Superior temporal gyrus (tissue), 1 donor: ENCODE measurements around the gene CLSTN1.
"Not testable (repeated sequence)": the region's sequence is repeated elsewhere in the genome, so short reads cannot be mapped to it uniquely, and the experiment has no call there.

Source experiments
- DNase-seq: peaks from one replicate; pipeline ENCODE4 v3.0.0-alpha.2; 2016; ENCODE audit errors: extremely low spot score

Gene CLSTN1

DNA sequence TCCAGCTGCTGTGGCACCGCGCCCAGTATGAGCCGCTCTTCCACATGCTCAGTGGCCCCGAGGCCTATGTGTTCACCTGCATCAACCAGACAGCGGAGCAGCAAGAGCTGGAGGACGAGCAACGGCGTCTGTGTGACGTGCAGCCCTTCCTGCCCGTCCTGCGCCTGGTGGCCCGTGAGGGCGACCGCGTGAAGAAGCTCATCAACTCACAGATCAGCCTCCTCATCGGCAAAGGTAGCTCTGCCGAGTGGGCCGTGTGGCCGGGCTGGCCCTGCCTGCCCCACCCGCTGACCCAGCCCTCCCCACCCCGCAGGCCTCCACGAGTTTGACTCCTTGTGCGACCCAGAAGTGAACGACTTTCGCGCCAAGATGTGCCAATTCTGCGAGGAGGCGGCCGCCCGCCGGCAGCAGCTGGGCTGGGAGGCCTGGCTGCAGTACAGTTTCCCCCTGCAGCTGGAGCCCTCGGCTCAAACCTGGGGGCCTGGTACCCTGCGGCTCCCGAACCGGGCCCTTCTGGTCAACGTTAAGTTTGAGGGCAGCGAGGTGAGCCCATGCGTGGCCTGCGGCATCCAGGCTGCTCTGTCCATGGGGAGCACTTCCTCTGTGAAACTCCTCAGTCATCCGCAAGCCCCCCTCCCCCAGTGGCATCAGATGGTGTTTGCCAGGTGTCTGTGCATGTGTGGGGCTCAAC lies 108.1 kb downstream of the CLSTN1 start:
- no peak for DNase-seq

DNA sequence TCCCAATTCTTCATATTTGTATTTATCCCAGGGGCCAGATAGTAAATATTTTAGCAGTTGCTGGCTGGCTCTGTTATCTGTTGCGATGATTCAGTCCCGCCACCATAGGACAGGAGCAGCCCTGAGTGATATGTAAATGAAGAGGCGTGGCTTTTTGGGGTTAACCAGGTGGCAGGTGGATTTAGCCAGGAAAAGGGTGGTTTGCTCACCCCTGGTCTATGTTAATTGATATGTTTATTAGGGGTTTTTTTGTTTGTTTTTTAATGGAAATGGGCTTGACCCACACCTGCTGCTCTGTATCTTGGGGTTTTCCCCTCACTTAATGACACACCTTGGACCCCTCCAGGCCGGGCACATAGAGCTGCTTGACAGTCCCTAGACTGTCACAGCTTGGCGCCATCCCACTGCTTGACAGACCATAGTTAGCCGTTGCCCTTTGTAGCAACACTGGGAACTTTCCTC lies 109.5 kb downstream of the CLSTN1 start:
- no peak for DNase-seq

- DNase-seq: not testable (repeated sequence)
These were observed 111.0 kb downstream of the CLSTN1 start for GRCh38 chr1:9712767-9713166.

DNA sequence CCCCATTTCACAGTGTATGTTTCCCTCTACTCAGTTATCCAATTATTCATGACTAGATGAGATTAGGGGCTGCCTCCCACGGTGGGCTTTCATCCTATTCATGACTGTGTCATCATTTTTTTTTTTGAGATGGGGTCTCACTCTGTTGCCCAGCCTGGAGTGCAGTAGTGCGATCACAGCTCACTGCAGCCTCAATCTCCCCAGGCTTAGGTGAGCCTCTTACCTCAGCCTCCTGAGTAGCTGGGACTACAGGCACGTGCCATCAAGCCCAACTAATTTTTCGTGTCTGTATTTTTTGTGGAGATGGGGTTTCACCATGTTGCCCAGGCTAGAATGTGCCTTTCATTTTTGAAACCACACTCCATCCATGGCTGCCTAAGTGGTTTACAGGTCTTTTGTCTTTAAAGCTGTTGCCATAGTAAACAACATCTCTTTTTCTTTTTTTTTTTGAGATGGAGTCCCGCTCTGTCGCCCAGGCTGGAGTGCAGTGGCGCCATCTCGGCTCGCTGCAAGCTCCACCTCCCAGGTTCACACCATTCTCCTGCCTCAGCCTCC lies 112.2 kb downstream of the CLSTN1 start:
- DNase-seq: no peak

DNA sequence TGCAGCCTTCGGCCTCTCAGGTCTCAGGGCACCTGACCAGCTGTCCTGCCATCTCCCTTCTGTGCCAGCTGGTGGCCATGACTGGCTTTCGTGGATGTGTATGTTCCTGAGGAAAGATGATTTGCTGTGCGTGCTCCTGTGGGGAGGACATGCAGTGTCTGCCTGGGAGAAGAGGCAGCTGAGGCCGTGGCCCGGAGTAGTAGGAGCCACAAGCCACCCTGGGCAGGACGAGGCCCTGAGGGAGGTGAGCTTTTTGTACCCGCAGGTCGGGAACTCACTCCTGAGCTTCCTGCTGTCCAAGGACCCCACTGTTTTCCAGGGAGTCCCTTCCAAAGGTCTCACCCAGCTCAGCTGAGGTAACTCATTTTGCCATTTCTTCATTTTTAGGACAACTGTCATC lies 113.7 kb downstream of the CLSTN1 start:
- DNase-seq: no peak

DNA sequence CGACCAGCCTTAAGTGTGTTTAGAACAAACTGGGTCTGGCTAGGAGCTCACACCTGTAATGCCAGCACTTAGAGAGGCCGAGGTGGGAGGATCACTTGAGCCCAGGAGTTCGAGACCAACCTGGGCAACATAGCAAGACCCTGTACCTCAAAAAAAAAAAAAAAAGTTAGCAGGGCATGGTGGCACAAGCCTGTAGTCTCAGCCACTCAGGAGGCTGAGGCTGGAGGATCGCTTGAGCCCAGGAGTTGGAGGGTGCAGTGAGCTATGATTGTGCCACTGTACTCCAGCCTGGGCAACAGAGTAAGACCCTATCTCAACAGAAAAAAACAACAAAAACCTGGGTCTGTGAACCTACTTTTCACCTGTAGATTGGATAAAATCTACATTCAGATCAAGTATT lies 117.6 kb downstream of the CLSTN1 start:
- no peak for DNase-seq

- DNase-seq: no peak
These were observed 118.2 kb downstream of the CLSTN1 start for GRCh38 chr1:9705337-9706093.

DNA sequence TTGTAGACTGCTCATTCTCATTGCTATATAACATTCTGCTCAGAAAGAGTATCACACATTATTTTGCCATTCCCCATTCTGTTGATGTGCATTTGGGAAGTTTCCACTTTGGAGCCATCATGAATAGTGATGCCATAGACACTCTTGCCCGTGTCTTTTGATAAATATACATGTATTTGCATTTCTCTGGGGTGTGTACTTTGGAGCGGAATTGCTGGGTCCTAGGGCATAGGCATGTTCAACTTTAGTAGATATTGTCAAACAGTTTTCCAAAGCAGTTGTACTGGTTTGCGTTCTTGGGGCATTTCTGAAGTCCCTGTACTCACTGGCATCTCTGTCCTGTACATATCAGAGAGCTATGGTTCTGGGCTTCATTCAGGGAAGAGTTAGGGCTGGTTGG lies 120.1 kb downstream of the CLSTN1 start:
- DNase-seq: no peak

- DNase-seq: no peak
These were observed 120.6 kb downstream of the CLSTN1 start for GRCh38 chr1:9703165-9703509.

GRCh38 chr1:9701665-9702064 lies 122.1 kb downstream of the CLSTN1 start:
- no peak for DNase-seq

DNA sequence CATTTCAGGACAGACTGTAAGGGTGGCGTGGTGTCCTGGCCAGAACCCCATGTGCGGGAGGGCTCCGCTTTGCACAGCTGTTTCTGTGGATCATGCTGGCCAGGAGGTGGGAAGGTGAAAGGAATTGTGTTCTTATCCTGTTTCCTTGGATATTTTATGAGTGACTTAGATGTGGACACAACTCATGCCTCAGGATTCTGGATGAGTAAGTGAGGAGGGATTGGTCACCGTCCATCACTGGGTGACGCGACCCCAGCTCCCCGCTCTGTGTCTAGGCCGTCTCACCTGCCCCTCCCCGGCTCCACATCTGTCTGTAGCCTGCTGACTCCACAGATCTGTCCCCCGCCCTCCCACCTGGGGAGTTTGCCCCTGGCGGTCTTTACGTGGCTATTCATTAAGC lies 123.4 kb downstream of the CLSTN1 start:
- no peak for DNase-seq

DNA sequence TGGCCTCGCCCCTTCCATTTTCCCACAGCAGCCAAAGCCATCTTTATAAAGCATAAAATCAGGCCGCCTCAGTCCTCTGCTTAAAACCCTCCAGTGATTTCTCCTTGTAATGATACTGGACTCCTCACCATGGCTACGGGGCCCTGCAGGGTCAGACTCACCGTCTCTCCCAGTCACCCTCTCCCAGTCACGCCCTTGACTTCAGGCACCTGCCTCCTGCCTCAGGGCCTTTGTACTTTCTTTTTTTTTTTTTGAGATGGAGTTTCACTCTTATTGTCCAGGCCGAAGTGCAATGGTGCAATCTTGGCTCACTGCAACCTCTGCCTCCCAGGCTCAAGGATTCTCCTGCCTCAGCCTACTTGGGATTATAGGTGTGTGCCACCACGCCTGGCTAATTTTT lies 124.4 kb downstream of the CLSTN1 start:
- no peak for DNase-seq

DNA sequence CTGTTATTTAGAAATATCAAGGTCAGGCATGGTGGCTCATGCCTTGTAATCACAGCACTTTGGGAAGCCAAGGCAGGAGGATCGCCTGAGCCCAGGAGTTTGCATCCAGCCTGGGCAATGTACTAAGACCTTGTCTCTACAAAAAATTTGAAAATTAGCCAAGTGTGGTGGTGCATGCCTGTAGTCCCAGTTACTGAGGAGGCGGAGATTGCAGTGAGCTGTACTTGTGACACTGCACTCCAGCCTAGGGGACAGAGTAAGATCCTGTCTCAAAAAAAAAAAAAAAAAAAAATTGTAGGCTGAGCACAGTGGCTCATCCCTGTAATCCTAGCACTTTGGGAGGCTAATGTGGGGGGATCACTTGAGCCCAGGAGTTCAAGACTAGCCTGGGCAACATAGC lies 127.0 kb downstream of the CLSTN1 start:
- DNase-seq: no peak

- DNase-seq: no peak
These were observed 132.1 kb downstream of the CLSTN1 start for GRCh38 chr1:9691691-9692090.

- DNase-seq: no peak
These were observed 132.7 kb downstream of the CLSTN1 start for GRCh38 chr1:9691108-9691445.

GRCh38 chr1:9690440-9691107 lies 133.2 kb downstream of the CLSTN1 start:
- no peak for DNase-seq

DNA sequence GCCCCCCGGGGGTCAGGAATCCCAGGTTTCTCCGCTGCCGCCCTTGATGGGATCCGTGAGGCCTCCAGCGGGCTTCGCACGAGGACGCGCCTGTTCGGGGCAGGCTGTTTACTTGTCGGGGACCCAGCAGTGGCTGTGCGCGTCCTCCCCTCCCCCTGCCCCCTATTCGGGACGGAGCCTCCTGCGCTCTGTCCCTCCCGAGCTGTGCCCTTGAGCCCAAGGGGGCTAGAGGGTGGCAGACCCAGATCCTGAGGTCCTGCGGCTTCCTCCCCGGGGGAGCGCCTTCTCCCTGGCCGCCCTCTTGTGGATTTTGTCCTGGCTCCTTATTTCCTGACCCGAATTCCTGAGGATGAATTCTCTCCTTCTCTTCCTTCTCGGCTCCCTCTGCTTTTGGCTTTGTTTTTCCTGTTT lies 133.8 kb downstream of the CLSTN1 start:
- DNase-seq: peak; percentile 12

- DNase-seq: peak; percentile 15
These were observed 134.6 kb downstream of the CLSTN1 start for GRCh38 chr1:9689011-9689706.

DNA sequence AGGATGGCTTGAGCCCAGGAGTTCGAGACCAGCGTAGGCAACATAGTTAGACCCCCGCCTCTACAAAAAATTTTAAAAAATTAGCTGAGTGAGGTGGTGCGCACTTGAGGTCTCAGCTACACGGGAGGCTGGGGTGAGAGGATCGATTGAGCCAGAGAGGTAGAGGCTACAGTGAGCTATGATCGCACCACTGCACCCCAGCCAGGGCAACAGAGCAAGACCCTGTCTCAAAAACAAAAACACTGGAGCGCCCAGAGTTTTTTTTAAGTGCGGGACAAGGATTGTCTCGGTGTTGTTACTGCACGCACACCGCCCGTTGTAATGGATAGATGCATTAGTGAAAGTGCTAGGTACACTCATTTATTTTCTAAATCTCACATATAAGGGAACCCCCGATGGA lies 135.2 kb downstream of the CLSTN1 start:
- no peak for DNase-seq

GRCh38 chr1:9687874-9688582 lies 135.7 kb downstream of the CLSTN1 start:
- no peak for DNase-seq

DNA sequence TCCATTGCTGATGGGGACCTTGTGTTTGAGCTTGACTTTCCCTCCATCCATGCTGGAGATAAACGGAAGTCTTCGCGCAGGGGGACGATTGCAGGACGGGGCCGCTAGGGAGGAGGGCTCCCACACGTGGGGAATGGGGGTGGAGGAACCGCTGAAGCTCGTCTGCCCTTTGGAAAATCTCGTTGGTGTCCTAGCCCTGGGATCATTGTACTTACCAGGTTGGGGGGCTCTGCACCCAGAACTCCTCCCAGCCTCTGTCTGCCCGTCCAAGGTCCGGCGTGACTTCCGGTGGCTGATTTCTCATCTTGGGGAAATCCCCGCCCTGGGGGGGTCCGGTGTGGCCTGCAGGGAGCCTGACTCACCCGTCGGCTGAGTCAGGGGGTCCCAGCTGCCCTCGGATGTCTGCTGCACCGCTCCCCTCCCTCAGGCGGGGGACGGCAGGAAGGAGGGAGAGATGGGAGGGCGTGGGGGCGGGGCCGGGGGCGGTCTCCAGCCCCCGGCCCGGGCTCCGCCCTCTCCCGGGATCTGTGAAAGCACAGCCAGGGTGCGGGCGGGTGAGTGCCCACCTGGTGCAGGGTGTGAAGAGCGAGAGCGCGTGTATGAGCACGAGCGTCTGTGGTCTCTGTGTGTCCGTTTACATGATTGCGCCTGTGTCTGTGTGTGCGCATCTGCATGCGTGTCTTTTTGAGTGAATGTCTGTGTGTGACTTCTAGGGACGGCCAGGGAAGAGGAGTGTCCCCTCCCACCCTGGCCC lies 136.5 kb downstream of the CLSTN1 start:
- DNase-seq: no peak
